HG03025 (cell line): ENCODE measurements around the gene AKT2.

Experiments
- ATAC-seq: cut with Tn5 transposase; IDR thresholded peaks from one replicate; pipeline ENCODE4 v1.9.1; 2021; ENCODE audit warnings: mild to moderate bottlenecking, moderate library complexity; ENCODE audit not compliant: unreplicated experiment, low FRiP score

AKT2 gene

DNA sequence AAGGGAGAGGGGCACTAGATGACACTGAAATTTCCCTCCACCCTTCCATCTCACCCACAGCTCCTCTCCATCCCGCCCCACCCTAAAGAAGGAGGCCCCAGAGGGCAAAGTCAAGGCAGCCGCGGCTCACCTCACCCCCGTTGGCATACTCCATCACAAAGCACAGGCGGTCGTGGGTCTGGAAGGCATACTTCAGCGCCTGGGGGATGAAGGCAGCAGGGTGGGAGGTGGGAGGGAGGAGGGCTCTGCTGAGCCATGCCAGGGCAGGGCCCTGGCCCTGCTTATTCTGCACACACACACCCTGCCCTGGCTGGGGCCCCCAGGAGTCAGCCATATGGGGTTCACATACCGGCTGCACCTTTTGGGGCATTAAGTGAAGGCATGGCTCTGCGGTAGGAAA is 46.4 kb downstream of the AKT2 start:
- ATAC-seq: no peak

DNA sequence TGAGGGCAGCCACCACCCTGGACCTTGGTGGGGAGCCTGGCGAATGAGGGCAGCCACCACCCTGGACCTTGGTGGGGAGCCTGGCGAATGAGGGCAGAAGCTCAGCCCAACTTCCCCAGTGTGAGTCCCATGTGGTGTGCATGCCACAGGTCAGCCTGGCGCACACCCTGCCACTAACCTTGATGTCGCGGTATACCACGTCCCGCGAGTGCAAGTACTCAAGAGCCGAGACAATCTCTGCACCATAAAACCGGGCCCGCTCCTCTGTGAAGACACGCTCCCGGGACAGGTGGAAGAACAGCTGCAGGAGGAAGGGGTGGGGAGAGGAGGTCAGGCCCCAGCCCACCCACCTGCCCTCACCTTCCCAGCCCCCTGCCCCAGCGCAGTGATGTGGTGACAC is 47.4 kb downstream of the AKT2 start:
- no peak for ATAC-seq

DNA sequence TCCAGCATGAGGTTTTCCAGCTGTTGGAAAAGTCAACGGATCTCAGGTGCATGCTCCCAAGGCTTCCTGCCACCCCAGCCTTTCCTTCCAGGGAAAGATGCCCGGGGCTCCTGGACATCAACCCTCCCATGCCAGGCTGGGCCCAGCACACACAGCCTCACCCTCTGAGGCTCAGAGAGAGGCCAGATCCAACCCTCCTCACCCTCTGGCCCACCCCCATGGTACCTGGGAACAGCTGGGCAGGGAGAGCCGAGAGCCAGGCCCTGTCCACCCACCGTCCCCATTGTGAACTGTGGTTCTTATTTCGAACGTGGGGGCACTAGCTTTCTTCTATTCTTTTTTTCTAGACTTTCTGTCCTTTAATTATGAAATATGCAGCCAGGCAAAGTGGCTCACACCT is 48.8 kb downstream of the AKT2 start:
- ATAC-seq: no peak

DNA sequence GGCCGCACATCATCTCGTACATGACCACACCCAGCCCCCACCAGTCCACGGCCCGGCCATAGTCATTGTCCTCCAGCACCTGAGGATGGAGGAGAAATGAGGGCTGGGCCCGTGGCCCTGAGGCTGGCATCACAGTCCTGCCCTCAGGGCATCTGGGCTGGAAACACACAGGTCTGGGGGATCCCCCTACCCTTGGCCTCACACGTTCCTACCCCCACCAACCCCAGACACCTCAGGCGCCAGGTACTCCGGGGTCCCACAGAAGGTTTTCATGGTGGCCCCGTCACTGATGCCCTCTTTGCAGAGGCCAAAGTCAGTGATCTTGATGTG is 49.2 kb downstream of the AKT2 start:
- ATAC-seq: no peak

DNA sequence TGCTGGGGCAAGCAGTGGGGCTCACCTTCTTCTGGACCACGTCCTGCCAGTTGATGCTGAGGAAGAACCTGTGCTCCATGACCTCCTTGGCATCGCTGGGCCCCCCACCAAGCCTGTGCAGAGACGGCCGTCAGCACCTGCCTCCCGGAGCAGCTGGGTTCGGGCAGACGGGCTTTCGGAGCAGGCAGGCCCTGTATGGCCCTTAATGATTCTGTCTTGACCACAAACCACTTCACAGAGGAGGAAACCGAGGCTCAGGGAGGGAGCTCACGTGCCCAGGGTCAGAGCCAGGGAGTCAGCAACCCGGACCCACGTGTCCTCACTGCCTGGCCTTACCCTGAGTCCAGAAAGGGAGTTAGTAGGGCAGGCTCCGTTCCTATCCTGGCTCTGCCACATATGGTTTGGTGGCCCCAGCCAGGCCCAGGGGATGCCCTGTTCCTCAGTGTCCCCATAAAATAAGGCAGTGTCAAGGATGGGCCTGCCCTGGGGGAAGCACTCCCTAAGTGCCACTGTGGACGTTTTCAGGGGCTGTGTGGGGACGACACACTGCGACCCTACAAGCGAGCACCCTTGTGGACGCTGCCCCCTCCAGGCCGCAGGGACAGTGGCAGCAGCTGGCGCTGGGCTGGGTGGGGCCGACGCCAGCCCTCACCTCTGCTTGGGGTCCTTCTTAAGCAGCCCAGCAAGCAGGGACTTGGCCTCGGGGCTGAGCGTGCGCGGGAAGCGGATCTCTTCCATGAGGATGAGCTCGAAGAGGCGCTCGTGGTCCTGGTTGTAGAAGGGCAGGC is 49.7 kb downstream of the AKT2 start:
- ATAC-seq: no peak

DNA sequence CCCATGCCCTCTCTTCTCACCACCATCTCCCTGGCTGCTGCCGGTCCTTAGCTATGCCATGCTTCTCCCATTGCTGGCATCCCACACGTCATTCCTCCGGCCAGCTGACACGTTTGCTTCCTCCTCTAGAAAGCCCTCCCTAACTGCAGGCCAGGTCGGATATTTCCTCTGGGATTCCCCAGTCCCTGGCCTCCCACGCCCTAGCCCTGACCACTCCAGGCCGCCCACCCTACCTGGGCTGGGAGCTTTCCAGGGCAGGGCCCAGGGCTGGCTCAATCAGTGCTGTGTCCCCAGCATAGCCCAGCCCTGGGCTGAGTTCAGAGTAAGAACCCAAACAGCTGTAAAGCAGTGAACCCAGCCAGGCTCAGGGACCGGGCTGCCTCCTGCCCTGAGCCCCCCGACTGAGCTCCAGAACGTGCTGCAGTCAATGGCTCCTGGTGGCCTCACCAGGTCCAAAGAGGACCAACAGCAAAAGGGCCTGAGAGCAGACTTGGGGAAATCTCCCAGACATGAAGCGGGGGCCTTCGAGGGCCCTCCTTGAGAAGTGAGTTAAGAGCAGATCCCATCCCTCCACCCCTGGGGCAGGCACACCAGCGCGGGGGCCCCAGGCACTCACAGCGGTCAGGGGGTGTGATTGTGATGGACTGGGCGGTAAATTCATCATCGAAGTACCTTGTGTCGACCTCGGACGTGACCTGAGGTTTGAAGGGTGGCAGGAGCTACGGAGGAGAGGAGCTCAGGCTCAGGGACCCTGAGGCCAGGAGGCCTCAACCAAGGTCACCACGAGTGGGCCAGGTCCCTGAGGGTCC is 50.5 kb downstream of the AKT2 start:
- ATAC-seq: no peak

DNA sequence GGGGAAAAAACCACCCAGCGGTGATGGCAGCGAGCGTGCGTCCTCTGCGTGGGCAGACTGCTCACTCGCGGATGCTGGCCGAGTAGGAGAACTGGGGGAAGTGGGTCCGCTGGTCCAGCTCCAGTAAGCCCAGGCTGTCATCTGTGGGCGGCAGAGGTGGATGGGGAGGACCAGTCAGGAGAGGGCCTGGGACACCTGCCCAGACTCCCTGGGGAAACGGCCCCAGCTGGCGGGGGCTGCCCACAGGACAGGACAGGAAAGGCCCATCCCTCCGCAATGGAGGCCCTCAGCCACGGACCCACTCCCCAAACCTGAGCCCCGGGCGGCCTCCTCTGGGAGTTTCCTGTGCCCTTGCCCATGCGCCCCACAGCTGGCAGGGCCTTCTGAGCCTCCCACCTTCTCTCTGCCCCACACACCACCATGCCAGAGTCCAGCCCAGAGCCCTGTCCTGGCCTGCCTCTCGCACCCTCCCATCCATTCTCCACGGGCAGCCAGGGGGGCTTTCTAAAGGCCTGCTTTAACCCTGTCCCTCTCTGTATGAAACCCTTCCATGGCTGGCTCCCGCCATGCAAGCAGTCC is 51.2 kb downstream of the AKT2 start:
- ATAC-seq: no peak

DNA sequence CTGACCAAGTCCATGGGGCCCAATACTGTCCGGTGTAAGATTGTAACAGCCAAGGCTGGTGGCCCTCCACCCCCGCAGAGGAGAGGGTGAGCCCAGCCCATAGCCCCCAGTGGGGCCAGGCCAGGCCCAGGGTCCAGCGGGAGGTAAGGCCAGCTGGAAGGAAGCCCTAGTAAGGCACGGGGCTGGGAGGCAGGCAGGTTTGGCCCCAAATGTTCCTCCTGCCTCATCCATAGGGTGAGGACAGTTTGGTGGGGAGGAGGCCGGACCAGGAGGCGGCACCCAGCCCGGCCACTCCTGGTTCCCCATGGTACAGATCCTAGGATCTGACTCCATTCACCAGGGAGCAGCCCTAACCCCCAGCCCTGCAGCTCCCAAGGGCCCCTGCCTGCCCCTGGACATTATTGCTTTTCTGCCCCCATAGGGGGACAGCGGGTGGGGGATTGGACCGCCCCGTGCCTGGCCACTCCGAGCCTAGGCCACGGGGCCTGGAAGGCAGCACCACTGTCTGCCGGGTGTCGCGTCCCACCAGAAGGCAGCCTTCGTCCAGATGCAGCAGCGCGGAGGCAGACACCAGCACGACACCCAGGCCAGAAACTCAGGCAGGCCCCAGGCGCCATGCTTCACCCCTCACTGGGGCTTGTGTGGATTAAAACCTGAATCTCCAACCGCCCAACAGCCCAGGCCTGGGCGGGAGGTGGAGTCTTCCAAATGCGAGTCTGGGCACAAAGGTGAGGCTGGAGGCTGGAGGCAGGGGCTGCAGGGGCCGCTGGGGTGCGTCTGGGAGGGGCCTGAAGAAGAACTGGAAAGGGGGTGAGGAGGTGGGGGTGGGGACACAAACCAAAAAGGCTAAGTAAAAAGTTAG is 52.0 kb downstream of the AKT2 start:
- ATAC-seq: no peak

DNA sequence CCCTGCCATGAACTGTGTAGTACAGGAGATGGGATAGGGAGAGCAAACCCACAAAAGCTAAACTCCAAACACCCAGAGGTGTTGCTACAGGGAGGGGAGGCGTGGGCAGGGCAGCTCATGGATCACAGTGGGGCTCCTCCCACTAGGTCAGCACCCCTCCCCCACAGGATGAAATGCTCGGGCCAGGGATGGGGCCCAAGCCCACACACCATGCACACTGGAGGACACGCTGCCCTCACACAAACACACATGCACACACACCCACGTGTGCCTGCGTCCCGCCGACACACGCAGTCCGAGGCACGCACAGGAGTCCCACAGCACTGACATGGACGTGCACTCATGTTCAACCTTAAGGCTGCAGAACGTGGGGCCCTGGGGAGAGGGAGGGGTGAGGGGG is 52.7 kb downstream of the AKT2 start:
- no peak for ATAC-seq

DNA sequence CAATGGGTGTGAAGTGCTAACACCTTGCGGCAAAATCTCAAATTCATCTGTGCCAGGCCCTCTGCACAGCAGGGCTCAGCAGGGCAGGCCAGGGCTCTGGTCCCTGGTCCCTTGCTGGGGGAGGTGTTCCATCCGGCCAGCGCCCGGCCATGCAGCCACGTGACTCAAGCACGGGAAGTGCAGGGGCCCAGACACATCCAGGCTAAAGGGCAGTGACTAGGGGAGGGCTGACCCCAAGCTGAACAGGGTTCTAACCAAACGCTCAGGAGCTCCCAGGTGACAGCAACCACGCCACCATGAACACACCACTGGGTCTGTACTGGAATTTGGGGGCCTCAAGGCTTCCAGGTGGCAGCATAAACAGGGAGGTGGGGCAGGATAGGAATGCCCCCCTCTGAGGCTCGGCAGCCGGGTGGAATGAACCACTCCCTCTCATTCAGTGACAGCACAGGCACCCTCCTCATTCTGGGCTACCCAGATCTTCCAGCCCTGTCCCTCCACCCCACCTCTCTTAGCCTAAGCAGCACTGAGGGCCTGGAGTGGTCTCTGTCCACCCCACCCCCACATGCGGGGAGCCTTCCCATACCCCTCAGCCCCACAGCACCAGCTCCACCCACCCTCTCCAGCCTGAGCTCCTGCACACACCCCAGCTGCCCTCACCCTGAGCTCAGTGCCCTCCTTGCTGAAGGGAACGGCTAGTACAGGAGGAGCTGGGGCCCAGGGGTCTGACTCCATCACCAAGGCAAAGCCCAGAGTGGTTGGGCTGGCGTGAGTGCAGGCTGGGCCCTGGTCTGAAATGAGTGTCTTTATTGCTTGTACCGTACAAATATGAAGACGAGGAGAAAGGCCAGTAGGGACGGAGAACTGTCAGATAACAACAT is 53.4 kb downstream of the AKT2 start:
- ATAC-seq: no peak

DNA sequence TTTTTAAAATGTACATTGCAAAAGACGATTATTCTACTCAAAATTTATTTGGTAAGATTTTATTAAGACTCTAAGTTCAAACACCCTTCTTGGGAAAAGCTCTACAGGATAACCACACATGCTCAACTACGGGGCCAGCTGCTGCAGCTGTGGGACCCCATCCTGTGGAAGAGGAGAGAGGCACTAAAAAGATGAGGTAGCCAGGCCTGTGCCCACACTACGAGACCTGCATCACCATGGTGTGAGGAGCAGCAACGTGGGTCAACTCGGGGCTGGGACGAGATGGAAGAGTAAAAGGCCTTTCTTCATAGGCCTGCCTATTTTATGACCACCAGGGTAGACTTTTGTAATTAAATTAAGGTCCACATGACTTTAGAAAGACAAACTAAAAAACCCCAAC is 54.1 kb downstream of the AKT2 start:
- ATAC-seq: no peak

DNA sequence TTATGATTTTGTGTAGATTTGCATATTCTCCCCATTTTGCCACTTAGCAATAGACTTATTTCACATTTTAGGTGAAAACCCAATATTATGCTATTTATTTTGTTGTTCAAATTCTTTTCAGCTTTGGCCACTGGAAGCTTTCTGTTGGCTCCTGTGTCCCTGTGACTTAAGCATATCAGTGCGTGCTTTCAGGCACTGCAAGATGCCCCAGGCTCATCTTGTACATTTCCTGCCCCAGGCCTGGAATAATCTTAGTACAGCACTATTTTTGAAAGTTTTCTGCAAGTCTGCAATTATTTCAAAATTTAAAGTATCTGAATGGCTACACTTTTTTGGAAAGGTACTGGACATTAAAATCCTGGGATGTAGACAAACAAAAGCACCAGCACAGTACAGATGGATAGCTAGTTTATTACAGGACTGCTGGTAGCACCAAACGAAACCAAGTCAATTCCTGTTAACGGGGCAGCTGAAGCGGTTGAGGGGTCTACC is 55.2 kb downstream of the AKT2 start:
- ATAC-seq: no peak

DNA sequence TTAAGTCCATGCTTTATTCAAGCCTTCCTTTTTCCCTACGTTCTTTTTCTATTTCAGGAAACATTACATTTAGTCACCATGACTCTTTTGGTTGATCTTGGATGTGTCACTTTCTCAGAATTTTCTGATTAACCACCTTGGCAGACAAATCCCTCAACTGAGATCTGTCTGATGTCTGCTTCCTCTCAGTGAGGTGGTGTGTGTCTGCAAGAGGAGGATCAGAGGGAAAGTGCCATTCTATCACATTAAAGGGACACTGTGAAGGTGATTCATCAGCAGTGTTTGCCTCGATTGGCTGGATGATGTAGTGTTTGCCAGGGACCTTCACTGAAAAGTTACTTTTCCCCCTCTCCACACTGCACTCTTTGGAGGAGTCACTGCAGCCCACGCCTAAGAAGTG is 55.7 kb downstream of the AKT2 start:
- no peak for ATAC-seq

DNA sequence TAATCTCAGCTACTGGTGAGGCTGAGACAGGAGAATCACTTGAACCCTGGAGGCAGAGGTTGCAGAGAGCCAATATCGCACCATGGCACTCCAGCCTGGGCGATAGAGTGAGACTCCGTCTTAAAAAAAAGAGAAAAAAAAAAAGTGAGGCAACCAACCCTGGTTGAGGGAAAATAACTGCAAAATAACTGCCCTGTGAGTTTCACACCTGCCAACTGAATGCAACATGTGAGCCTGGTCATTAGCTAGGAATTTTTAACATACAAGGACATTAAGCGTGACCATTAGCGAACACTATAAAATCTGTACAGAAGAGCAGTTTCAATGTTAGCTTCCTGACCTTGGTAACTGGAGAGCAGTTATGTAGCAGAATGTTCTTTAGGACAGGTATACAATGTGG is 56.3 kb downstream of the AKT2 start:
- ATAC-seq: no peak

DNA sequence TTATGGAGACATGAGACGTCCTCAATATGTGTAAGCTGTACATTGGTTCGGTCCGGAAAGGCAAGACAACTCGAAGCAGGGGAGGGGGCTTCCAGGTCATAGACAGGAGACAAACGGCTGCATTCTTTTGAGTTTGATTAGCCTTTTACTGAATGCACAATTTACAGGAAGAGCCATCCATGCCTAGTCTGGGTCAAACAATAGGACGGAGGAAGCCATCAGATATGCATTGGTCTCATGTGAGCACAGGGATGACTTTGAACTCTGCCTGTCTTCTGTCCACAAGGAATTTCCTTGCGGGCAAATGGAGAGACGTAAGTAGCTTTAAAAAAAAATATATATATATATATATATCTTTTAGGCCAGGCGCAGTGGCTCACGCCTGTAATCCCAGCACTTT is 56.8 kb downstream of the AKT2 start:
- no peak for ATAC-seq

DNA sequence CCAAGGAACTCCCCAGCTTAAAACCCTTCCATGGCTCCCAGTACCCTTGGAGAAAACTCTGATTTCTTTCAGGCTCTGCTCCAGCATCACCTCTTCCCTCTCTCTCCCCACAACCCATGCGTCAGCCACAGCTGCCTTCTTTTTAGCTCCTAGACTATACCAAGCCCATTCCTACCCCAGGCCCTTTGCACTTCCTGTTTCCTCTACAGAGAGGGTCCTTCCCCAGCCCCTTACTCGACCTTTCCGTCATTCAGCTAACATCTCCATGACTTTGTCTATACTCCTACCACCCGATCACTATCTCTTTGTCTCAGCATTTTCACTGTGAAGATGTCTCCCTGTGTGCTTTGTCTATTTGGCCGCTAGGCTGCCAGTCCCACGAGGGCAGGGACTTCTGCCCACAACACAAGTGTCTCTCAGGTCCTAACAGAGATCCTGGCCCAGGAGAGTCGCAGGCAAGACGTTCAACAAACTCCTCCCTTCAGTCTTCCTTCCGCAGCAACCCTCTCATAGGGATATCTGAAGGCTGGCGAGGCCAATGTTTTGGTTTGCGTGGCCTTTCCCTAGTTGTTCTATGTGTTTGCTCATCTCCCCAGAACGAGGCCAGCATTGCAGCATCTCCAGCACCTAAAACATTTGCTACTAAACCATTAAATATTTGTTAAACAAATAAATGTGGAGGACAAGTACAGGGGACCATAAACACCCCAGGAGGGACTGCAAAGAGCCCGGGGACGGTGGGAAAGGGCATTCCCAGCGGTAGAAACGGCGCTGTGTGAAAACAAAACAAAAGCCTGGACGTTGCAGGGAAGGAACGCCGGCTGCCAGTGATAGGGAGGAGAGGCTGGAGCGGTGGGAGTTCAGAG is 59.5 kb downstream of the AKT2 start:
- no peak for ATAC-seq

DNA sequence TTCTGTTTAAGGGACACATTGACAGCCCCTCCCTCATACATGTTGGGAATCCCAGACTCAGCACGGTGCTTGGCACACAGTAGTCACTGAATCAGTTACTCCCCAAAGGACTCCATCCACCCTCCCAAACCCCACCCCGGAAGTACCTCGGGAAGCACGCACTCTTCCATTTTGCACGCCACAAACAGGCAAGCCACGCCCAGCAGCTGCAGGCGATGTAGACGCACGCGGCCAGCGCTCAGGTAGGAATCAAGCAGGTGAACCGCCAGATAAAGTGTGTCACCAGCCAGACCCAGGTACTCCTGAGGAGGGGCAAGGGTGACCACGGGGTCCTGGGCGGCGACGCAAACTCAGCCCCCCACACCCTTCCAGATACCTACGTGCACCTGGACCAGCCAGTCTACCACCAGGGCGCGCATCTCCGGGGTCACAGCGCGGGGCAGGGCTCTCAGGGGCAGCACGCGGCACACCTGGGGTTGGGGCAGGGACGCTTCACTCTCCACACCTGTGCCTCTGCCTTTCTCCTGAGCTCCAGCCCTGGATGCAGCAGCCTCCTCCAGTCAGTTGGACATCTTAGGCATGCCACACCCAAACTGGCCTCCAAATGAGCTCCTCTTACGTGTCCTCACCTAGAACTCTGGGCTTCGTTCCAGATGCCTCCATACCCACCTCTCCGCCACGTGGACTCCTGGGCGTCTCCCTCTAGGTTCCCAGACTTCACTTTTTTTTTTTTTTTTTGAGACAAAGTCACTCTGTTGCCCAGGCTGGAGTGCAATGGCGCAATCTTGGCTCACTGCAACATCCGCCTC is 60.6 kb downstream of the AKT2 start:
- no peak for ATAC-seq
